K562 (cell line): ENCODE results near the gene LETM1. TPM values are rescaled to one million over a fixed set of nuclear protein-coding genes. Genes with fewer than 3 reads are reported as not detected.
A peak's percentile ranks its signal among the peaks of the same experiment; 100 is the strongest.

ENCODE experiments used
- ATAC-seq: fragments of 200-7000 bp; cut with Tn5 transposase; 3 replicates; pipeline ENCODE4 v1.9.1; 2020; ENCODE audit warnings: moderate library complexity
- BruUV-seq: library from RNA; stranded (reverse); fragments of 400-500 nt; replicated peaks from 2 replicates; lab custom pipeline; 2021; lab: Mats Ljungman, UMichigan
- CTCF ChIA-PET: fragments of 300-600 bp; formaldehyde crosslinking; extraction: SDS; loops from one replicate; lab custom pipeline; 2021; ENCODE audit warnings: low intra/inter-chr PET ratio; lab: Yijun Ruan, JAX
- POLR2A ChIA-PET: fragments of 300-600, 350-650 bp; sonication (Branson Sonifier 250); formaldehyde crosslinking; extraction: SDS; loops from one replicate; lab custom pipeline; 2021; ENCODE audit warnings: antibody characterized with exemption, inconsistent platforms; lab: Yijun Ruan, JAX
- DNase-seq, 4 experiments: peaks; one replicate each; pipeline versions ENCODE4 v3.0.0 to v3.0.0-alpha.2; 2011 to 2018; ENCODE audit warnings: low spot score in 3 of 4, mixed read lengths in 3 of 4; ENCODE audit errors: extremely low read depth in 1 of 4
- FAIRE-seq: peaks from 2 replicates; lab custom pipeline; 2011; peaks lifted over from hg19 to GRCh38; lab: Jason Lieb, UNC
- H2AFZ ChIP-seq: 2 replicates; pipeline ENCODE4 v1.6.0; 2011; ENCODE audit warnings: low read depth, low read length, control low read depth, inconsistent platforms
- H3K27ac ChIP-seq: fragments of 200-600 bp; 3 replicates; pipeline ENCODE4 v1.8.0; 2011; ENCODE audit warnings: low read depth, mild to moderate bottlenecking, control low read depth, inconsistent platforms, low read length, moderate library complexity, mixed read lengths; ENCODE audit errors: extremely low read depth
- H3K27me3 ChIP-seq, 2 experiments: fragments of 300-600 bp in 1 of 2; 2 replicates in 1 of 2; 3 replicates in 1 of 2; pipeline versions ENCODE4 v1.6.0 to v1.8.0; 2011; ENCODE audit warnings: inconsistent platforms in 2 of 2, low read length in 2 of 2, mild to moderate bottlenecking in 1 of 2, mixed read lengths in 1 of 2, moderate library complexity in 1 of 2; ENCODE audit not compliant: control insufficient read depth in 2 of 2, insufficient read depth in 2 of 2
- H3K36me3 ChIP-seq: fragments of 300-600 bp; 3 replicates; pipeline ENCODE4 v1.8.0; 2011; ENCODE audit warnings: mild to moderate bottlenecking, low read length, inconsistent platforms; ENCODE audit not compliant: control insufficient read depth, insufficient read depth
- H3K4me1 ChIP-seq, 2 experiments: fragments of 200-600 bp in 1 of 2; replicated peaks in 1 of 2; 2 replicates in 1 of 2; 3 replicates in 1 of 2; pipeline versions ENCODE4 v1.5.1 to v1.8.0; 2011; ENCODE audit warnings: inconsistent platforms in 2 of 2, low read length in 2 of 2, mild to moderate bottlenecking in 1 of 2, mixed read lengths in 1 of 2, moderate library complexity in 1 of 2; ENCODE audit not compliant: control insufficient read depth in 2 of 2, insufficient read depth in 2 of 2
- H3K4me2 ChIP-seq: 2 replicates; pipeline ENCODE4 v1.6.1; 2011; ENCODE audit warnings: low read length, control low read depth, inconsistent platforms, mixed read lengths; ENCODE audit not compliant: insufficient read depth
- H3K4me3 ChIP-seq: fragments of 200-600 bp; sonication (generic), shearing (Covaris generic); 2 replicates; pipeline ENCODE4 v1.5.1; 2016; ENCODE audit warnings: control low read depth, inconsistent platforms
- H3K79me2 ChIP-seq: fragments of 200-600 bp; 3 replicates; pipeline ENCODE4 v1.8.0; 2011; ENCODE audit warnings: low read length, inconsistent platforms; ENCODE audit not compliant: control insufficient read depth, insufficient read depth
- H3K9ac ChIP-seq, 2 experiments: 2 replicates each; pipeline versions ENCODE4 v1.6.0 to v1.6.1; 2011; ENCODE audit warnings: low read depth in 2 of 2, low read length in 2 of 2, control low read depth in 1 of 2, inconsistent platforms in 1 of 2, mild to moderate bottlenecking in 1 of 2, mixed read lengths in 1 of 2; ENCODE audit not compliant: insufficient read depth in 1 of 2
- H3K9me1 ChIP-seq: one replicate; pipeline ENCODE4 v1.6.0; 2011; ENCODE audit warnings: inconsistent platforms, mild to moderate bottlenecking, low read length, moderate library complexity; ENCODE audit not compliant: control insufficient read depth, insufficient read depth
- H3K9me3 ChIP-seq: replicated peaks from 2 replicates; pipeline ENCODE4 v1.5.1; 2011; ENCODE audit warnings: low read depth, low read length, inconsistent platforms; ENCODE audit not compliant: control insufficient read depth, insufficient read depth
- H4K20me1 ChIP-seq: replicated peaks from 2 replicates; pipeline ENCODE4 v1.6.1; 2011; ENCODE audit warnings: low read length, inconsistent platforms, mixed read lengths; ENCODE audit not compliant: control insufficient read depth, insufficient read depth
- BDP1 ChIP-seq: IDR thresholded peaks from 3 replicates; pipeline ENCODE4 v1.6.1; 2011; ENCODE audit not compliant: insufficient read length, insufficient read depth
- CBFA2T2 ChIP-seq: fragments of 450-650 bp; conservative IDR thresholded peaks from 2 replicates; pipeline ENCODE4 v1.6.1; 2017; ENCODE audit warnings: mild to moderate bottlenecking
- CREB1 ChIP-seq, 2 experiments: sonication (generic) in 1 of 2; formaldehyde crosslinking in 1 of 2; IDR thresholded peaks; 2 replicates each; pipeline versions ENCODE4 v1.6.1 to v1.8.0; 2012 to 2022; ENCODE audit warnings: inconsistent platforms in 1 of 2, mild to moderate bottlenecking in 1 of 2, missing genetic modification reagents in 1 of 2, moderate library complexity in 1 of 2
- CREB5 ChIP-seq: fragments of 250-450 bp; sonication (Bioruptor Pico); IDR thresholded peaks from 2 replicates; pipeline ENCODE4 v1.5.0; 2020; ENCODE audit warnings: mild to moderate bottlenecking
- E2F5 ChIP-seq: sonication (generic); formaldehyde crosslinking; IDR thresholded peaks from 2 replicates; pipeline ENCODE4 v1.8.0; 2022; ENCODE audit warnings: mild to moderate bottlenecking, missing genetic modification reagents
- FOXP4 ChIP-seq: sonication (generic); formaldehyde crosslinking; IDR thresholded peaks from 2 replicates; pipeline ENCODE4 v1.8.0; 2022; ENCODE audit warnings: mild to moderate bottlenecking, missing genetic modification reagents, borderline replicate concordance
- NFE2 ChIP-seq: IDR thresholded peaks from 2 replicates; pipeline ENCODE4 v1.6.1; 2014; ENCODE audit warnings: antibody characterized with exemption, low read depth
- PPARD ChIP-seq: fragments of 250-450 bp; sonication (Bioruptor Pico); IDR thresholded peaks from 2 replicates; pipeline ENCODE4 v1.8.0; 2022; ENCODE audit warnings: inconsistent platforms, mild to moderate bottlenecking, moderate library complexity
- RAD21 ChIP-seq, 2 experiments: fragments of 250-450 bp in 1 of 2; fragments of 450-650 bp in 1 of 2; sonication (Bioruptor Pico) in 1 of 2; formaldehyde crosslinking in 1 of 2; IDR thresholded peaks in 1 of 2; conservative IDR thresholded peaks in 1 of 2; 2 replicates each; pipeline versions ENCODE4 v1.4.0 to v1.8.0; 2020 to 2022; ENCODE audit warnings: mild to moderate bottlenecking in 2 of 2, moderate library complexity in 1 of 2
- SMARCA5 ChIP-seq: fragments of 450-650 bp; IDR thresholded peaks from 2 replicates; pipeline ENCODE4 v1.6.1; 2016
- TOE1 ChIP-seq, 2 experiments: fragments of 450-650 bp in 1 of 2; sonication (generic) in 1 of 2; formaldehyde crosslinking in 1 of 2; IDR thresholded peaks; 2 replicates each; pipeline versions ENCODE4 v1.7.1 to v1.8.0; 2016 to 2022; ENCODE audit warnings: borderline replicate concordance in 2 of 2, mild to moderate bottlenecking in 2 of 2, antibody characterized with exemption in 1 of 2, inconsistent platforms in 1 of 2, low read depth in 1 of 2, missing genetic modification reagents in 1 of 2, moderate library complexity in 1 of 2
- USF2 ChIP-seq: sonication (generic); formaldehyde crosslinking; IDR thresholded peaks from 2 replicates; pipeline ENCODE4 v1.5.0; 2020; ENCODE audit warnings: missing genetic modification reagents
- ZFP1 ChIP-seq: fragments of 450-650 bp; formaldehyde crosslinking; IDR thresholded peaks from 2 replicates; pipeline ENCODE4 v1.4.0; 2020; ENCODE audit warnings: mild to moderate bottlenecking, mixed read lengths
- ZNF239 ChIP-seq: fragments of 250-450 bp; sonication (Bioruptor Pico); IDR thresholded peaks from 2 replicates; pipeline ENCODE4 v1.4.0; 2020; ENCODE audit warnings: mild to moderate bottlenecking
- ZNF263 ChIP-seq: sonication (generic); formaldehyde crosslinking; IDR thresholded peaks from 2 replicates; pipeline ENCODE4 v1.8.0; 2022; ENCODE audit warnings: mild to moderate bottlenecking, missing genetic modification reagents, borderline replicate concordance
- ZNF354B ChIP-seq: fragments of 250-450 bp; sonication (Bioruptor Pico); IDR thresholded peaks from 2 replicates; pipeline ENCODE4 v1.4.0; 2020
- ZNF75A ChIP-seq: fragments of 450-650 bp; formaldehyde crosslinking; IDR thresholded peaks from 2 replicates; pipeline ENCODE4 v1.4.0; 2020; ENCODE audit warnings: mild to moderate bottlenecking
- WGBS: fragments of 100-300 bp; shearing (Covaris generic); methylation state at CpG from one replicate; pipeline ENCODE4 v1.1.6; 2016; ENCODE audit warnings: low coverage, mixed read lengths; ENCODE audit not compliant: insufficient coverage; ENCODE audit errors: missing lambda C conversion rate; 5-methylcytosine and 5-hydroxymethylcytosine counted together
- in situ Hi-C: fragments of 300-500 bp; cut with MboI; formaldehyde crosslinking; loops from 4 replicates; pipeline ENCODE4 v1.15.0; 2018; ENCODE audit warnings: inconsistent platforms, mixed read lengths
- intact Hi-C: fragments of 100-400 bp; cut with micrococcal nuclease; formaldehyde crosslinking; loops from 2 replicates; pipeline ENCODE4 v1.14.2; 2022
- polyA plus RNA-seq, 8 experiments: library from polyadenylated mRNA; depleted of rRNA in 4 of 8; stranded (reverse) in 5 of 8; unstranded in 3 of 8; fragments of >200 nt; fragmentation: Nextera tagmentation in 2 of 8; fragmentation: Illumina TruSeq in 1 of 8; extraction: Ambion mirVana in 2 of 8; extraction: Trizol in 1 of 8; gene quantifications; 2 replicates each; pipeline versions ENCODE4 v1.2.1 to v1.2.3, GENCODE V29; 2011 to 2014; ENCODE audit warnings: inconsistent platforms in 1 of 8, missing spikeins in 1 of 8
- total RNA-seq, 7 experiments: library from RNA; depleted of rRNA in 6 of 7; stranded (reverse); fragments of >200 nt in 6 of 7; fragmentation: Illumina TruSeq in 2 of 7; extraction: Trizol in 2 of 7; gene quantifications; 2 replicates each; pipeline versions ENCODE4 v1.2.1 to v1.2.3, GENCODE V29; 2011 to 2021; ENCODE audit warnings: low replicate concordance in 1 of 7

LETM1 gene
- total and polyA plus RNA-seq, 9 of the 15 experiments (the other 6 are each of a cell fraction or from before 2014, with no cell fraction given), result 3.9 to 109 (median 35.0) TPM

GRCh38 chr4:1765409-1766072, 90.4 kb downstream of the LETM1 start:
- no peak for DNase-seq
- H3K79me2 ChIP-seq, result no peaks in the 10 kb centered on the region
- intact Hi-C loops (no loop called here), in situ Hi-C loops (no loop called here)
- H3K9me1 ChIP-seq, result no peaks in the 10 kb centered on the region
- BruUV-seq, result no TSS peak
- no peak overlapping the region for H3K27ac ChIP-seq
- no peak for ATAC-seq
- POLR2A ChIA-PET, result interaction anchor here (0.6 kb wide), 1 partner anchor 137 kb away, joined by 3 read pairs; no protein-coding TSS in a partner anchor
- WGBS, result 21% methylated on average over 10 of the region's 10 CpGs
- no peak overlapping the region for H3K4me3 ChIP-seq
- FAIRE-seq, result no peak
- H3K9ac ChIP-seq, result peak overlapping the region in 1 of 2 experiments; percentile 45; a peak in 2 of 4 replicates
- H2AFZ ChIP-seq, result no peak overlapping the region
- H3K27me3 ChIP-seq, result no peaks in the 10 kb centered on the region
- CTCF ChIA-PET, result no interaction called here
- H3K36me3 ChIP-seq, result no peaks in the 10 kb centered on the region
- H4K20me1 ChIP-seq, result 0 out of 2 replicates have a peak, but pooled peaks cover 3% of the 10 kb centered on the region
- H3K9me3 ChIP-seq, result no peaks in the 10 kb centered on the region
- H3K4me1 ChIP-seq, result peaks cover 2 to 84% of the 10 kb centered on the region in 2 experiments; a peak in 3 of 5 replicates
- no peak overlapping the region for H3K4me2 ChIP-seq
- TF ChIP-seq FOXP4 (CRISPR knock-in tag) (no peak), E2F5 (CRISPR knock-in tag) (no peak), ZNF239 (CRISPR knock-in tag) (no peak), SMARCA5 (no peak), BDP1 (no peak), ZNF354B (no peak), CREB5 (CRISPR knock-in tag) (no peak), ZNF263 (CRISPR knock-in tag) (peak; percentile 94), TOE1 (IDR thresholded peaks at IDR 0.05; ENCODE audit: borderline replicate concordance) (peak; percentile 88), TOE1 (CRISPR knock-in tag; IDR thresholded peaks at IDR 0.05; ENCODE audit: borderline replicate concordance, low read depth) (no peak), RAD21 (CRISPR knock-in tag; conservative IDR thresholded peaks at IDR 0.05 in 1 of 2, IDR thresholded peaks at IDR 0.05 in 1 of 2) (no peak), CREB1 (IDR thresholded peaks at IDR 0.05) (no peak), CREB1 (CRISPR knock-in tag; IDR thresholded peaks at IDR 0.05) (no peak), PPARD (no peak), ZFP1 (CRISPR knock-in tag) (no peak), CBFA2T2 (peak; percentile 60), ZNF75A (CRISPR knock-in tag) (no peak), USF2 (CRISPR knock-in tag) (peak; percentile 83), NFE2 (no peak)
